HG03025 (cell line): ENCODE measurements around the gene GJB4.
"Not testable (repeated sequence)": the region's sequence is repeated elsewhere in the genome, so short reads cannot be mapped to it uniquely, and the experiment has no call there.

Experiments
- ATAC-seq: cut with Tn5 transposase; IDR thresholded peaks from one replicate; pipeline ENCODE4 v1.9.1; 2021; ENCODE audit warnings: mild to moderate bottlenecking, moderate library complexity; ENCODE audit not compliant: unreplicated experiment, low FRiP score

Gene GJB4

GRCh38 chr1:34794001-34794789 lies 34.7 kb downstream of the GJB4 start:
- ATAC-seq, result no peak

GRCh38 chr1:34794790-34795180 lies 35.2 kb downstream of the GJB4 start:
- no peak for ATAC-seq

- no peak for ATAC-seq
These were observed 36.4 kb downstream of the GJB4 start for GRCh38 chr1:34795916-34796315.

- no peak for ATAC-seq
These were observed 37.5 kb downstream of the GJB4 start for GRCh38 chr1:34796990-34797389.

- no peak for ATAC-seq
These were observed 40.7 kb downstream of the GJB4 start for GRCh38 chr1:34800214-34800613.

GRCh38 chr1:34803770-34804169 lies 44.2 kb downstream of the GJB4 start:
- no peak for ATAC-seq

- ATAC-seq, result no peak
These were observed 46.9 kb downstream of the GJB4 start for GRCh38 chr1:34806396-34806795.

GRCh38 chr1:34808051-34808810 lies 48.7 kb downstream of the GJB4 start:
- no peak for ATAC-seq

GRCh38 chr1:34810781-34811180 lies 51.2 kb downstream of the GJB4 start:
- not testable (repeated sequence) for ATAC-seq
